Neural cell (in vitro differentiated cells): ENCODE results near the gene TRAPPC2L. TPM values are rescaled to one million over a fixed set of nuclear protein-coding genes. Genes with fewer than 3 reads are reported as not detected.

ENCODE experiments used
- H2AFZ ChIP-seq: fragments of 200-600, 300-800 bp; sonication (generic), shearing (Covaris generic); 2 replicates; pipeline ENCODE4 v1.6.0; 2014; ENCODE audit warnings: low read depth, mild to moderate bottlenecking, antibody characterized with exemption, low read length, moderate library complexity
- H3F3A ChIP-seq: fragments of 200-600 bp; shearing (Covaris generic); 2 replicates; pipeline ENCODE4 v1.6.1; 2016; ENCODE audit warnings: mild to moderate bottlenecking, moderate library complexity, mixed read lengths, antibody characterized with exemption, low read length; ENCODE audit not compliant: insufficient read depth, poor library complexity, severe bottlenecking
- H3K27ac ChIP-seq: fragments of 200-600, 300-800 bp; sonication (generic), shearing (Covaris generic); 2 replicates; pipeline ENCODE4 v1.5.1; 2014; ENCODE audit warnings: mild to moderate bottlenecking, low read length, moderate library complexity
- H3K27me3 ChIP-seq: fragments of 300-800, 200-600 bp; sonication (generic), shearing (Covaris generic); 2 replicates; pipeline ENCODE4 v1.6.0; 2014; ENCODE audit warnings: mild to moderate bottlenecking, low read depth, low read length, moderate library complexity; ENCODE audit not compliant: insufficient read depth
- H3K36me3 ChIP-seq: fragments of 300-800, 200-600 bp; sonication (generic), shearing (Covaris generic); 2 replicates; pipeline ENCODE4 v1.5.1; 2014; ENCODE audit warnings: mild to moderate bottlenecking, antibody characterized with exemption, low read length, moderate library complexity; ENCODE audit not compliant: insufficient read depth
- H3K4me2 ChIP-seq: fragments of 300-800, 200-600 bp; sonication (generic), shearing (Covaris generic); 2 replicates; pipeline ENCODE4 v1.6.0; 2014; ENCODE audit warnings: mild to moderate bottlenecking, low read length
- H3K4me3 ChIP-seq: fragments of 300-800, 200-600 bp; sonication (generic), shearing (Covaris generic); 2 replicates; pipeline ENCODE4 v1.5.1; 2014; ENCODE audit warnings: mild to moderate bottlenecking, low read length, moderate library complexity
- H3K79me2 ChIP-seq: fragments of 200-600 bp; shearing (Covaris generic); replicated peaks from 2 replicates; pipeline ENCODE4 v1.6.0; 2014; ENCODE audit warnings: mild to moderate bottlenecking, low read length, moderate library complexity; ENCODE audit not compliant: insufficient read depth
- H3K9ac ChIP-seq: fragments of 300-800, 200-600 bp; sonication (generic), shearing (Covaris generic); 2 replicates; pipeline ENCODE4 v1.6.1; 2016; ENCODE audit warnings: mild to moderate bottlenecking, low read length, mixed read lengths
- H3K9me2 ChIP-seq: fragments of 200-600 bp; shearing (Covaris generic); 2 replicates; pipeline ENCODE4 v1.6.1; 2016; ENCODE audit warnings: mild to moderate bottlenecking, low read length, mixed read lengths; ENCODE audit not compliant: insufficient read depth
- H3K9me3 ChIP-seq: fragments of 200-600, 300-800 bp; sonication (generic), shearing (Covaris generic); 2 replicates; pipeline ENCODE4 v1.6.1; 2016; ENCODE audit warnings: mild to moderate bottlenecking, mixed run types, low read length, moderate library complexity, mixed read lengths
- H4K20me1 ChIP-seq: fragments of 200-600 bp; shearing (Covaris generic); 2 replicates; pipeline ENCODE4 v1.6.1; 2016; ENCODE audit warnings: mild to moderate bottlenecking, mixed run types; ENCODE audit not compliant: insufficient read depth
- CTCF ChIP-seq: fragments of 450-650 bp; IDR thresholded peaks from 2 replicates; pipeline ENCODE4 v1.5.1; 2014; ENCODE audit warnings: antibody characterized with exemption, mild to moderate bottlenecking, moderate library complexity; ENCODE audit not compliant: poor library complexity, severe bottlenecking
- EP300 ChIP-seq: fragments of 450-650 bp; conservative IDR thresholded peaks from 2 replicates; pipeline ENCODE4 v1.6.1; 2014; ENCODE audit warnings: antibody characterized with exemption, mild to moderate bottlenecking, moderate library complexity; ENCODE audit not compliant: poor library complexity, severe bottlenecking
- EZH2 ChIP-seq: fragments of 200-600, 300-800 bp; shearing (Covaris generic), sonication (generic); IDR thresholded peaks from 2 replicates; pipeline ENCODE4 v1.6.1; 2014; ENCODE audit warnings: antibody characterized with exemption, low read length, borderline replicate concordance, mild to moderate bottlenecking; ENCODE audit not compliant: insufficient read depth, poor library complexity, severe bottlenecking
- MXI1 ChIP-seq: fragments of 450-650 bp; conservative IDR thresholded peaks from 2 replicates; pipeline ENCODE4 v1.6.1; 2014; ENCODE audit warnings: antibody characterized with exemption, mild to moderate bottlenecking; ENCODE audit not compliant: poor library complexity, severe bottlenecking
- POLR2AphosphoS5 ChIP-seq: IDR thresholded peaks from 2 replicates; pipeline ENCODE4 v1.6.1; 2012
- RAD21 ChIP-seq: fragments of 450-650 bp; conservative IDR thresholded peaks from 2 replicates; pipeline ENCODE4 v1.6.1; 2014; ENCODE audit warnings: antibody characterized with exemption, mild to moderate bottlenecking, moderate library complexity
- REST ChIP-seq: IDR thresholded peaks from 2 replicates; pipeline ENCODE4 v1.6.1; 2012; ENCODE audit warnings: borderline replicate concordance
- SMC3 ChIP-seq: fragments of 450-650 bp; conservative IDR thresholded peaks from 2 replicates; pipeline ENCODE4 v1.6.1; 2014; ENCODE audit warnings: antibody characterized with exemption, mild to moderate bottlenecking, moderate library complexity; ENCODE audit not compliant: poor library complexity
- TAF1 ChIP-seq: IDR thresholded peaks from 2 replicates; pipeline ENCODE4 v1.6.1; 2012; ENCODE audit warnings: low read depth
- polyA plus RNA-seq: library from polyadenylated mRNA; depleted of rRNA; stranded (reverse); fragments of >200 nt; gene quantifications from 2 replicates; pipeline ENCODE4 v1.2.3, GENCODE V29; 2014

Gene TRAPPC2L
- polyA plus RNA-seq, 1 donor from 2014 or later = 70.2 TPM

GRCh38 chr16:88844419-88845036 lies 12.4 kb upstream of the TRAPPC2L start:
- no peak for TF ChIP-seq POLR2AphosphoS5
- no peak for TF ChIP-seq REST
- no peak for TF ChIP-seq RAD21
- no peak for TF ChIP-seq EP300
- no peak for TF ChIP-seq EZH2
- TF ChIP-seq MXI1 = no peak
- TF ChIP-seq TAF1 = no peak
- no peak for TF ChIP-seq CTCF
- no peak for TF ChIP-seq SMC3
- Histone ChIP-seq H3K27me3 (no peaks in the 10 kb centered on the region), H3K79me2 (no peaks in the 10 kb centered on the region), H3K27ac (no peak overlapping the region), H4K20me1 (no peaks in the 10 kb centered on the region), H3K4me2 (no peak overlapping the region), H3F3A (no peaks in the 10 kb centered on the region), H2AFZ (no peak overlapping the region), H3K36me3 (no peaks in the 10 kb centered on the region), H3K9me2 (no peaks in the 10 kb centered on the region), H3K9ac (no peak overlapping the region), H3K9me3 (no peaks in the 10 kb centered on the region), H3K4me3 (no peak overlapping the region)

GRCh38 chr16:88846088-88846487 lies 10.8 kb upstream of the TRAPPC2L start:
- H3K27ac ChIP-seq = no peak overlapping the region

More at GRCh38 chr16:88846088-88846487, 10.8 kb upstream of the TRAPPC2L start:
- no peak overlapping the region for H3K4me2 ChIP-seq
- H3K27me3 ChIP-seq = no peaks in the 10 kb centered on the region
- H3K9me2 ChIP-seq = no peaks in the 10 kb centered on the region
- H4K20me1 ChIP-seq = no peaks in the 10 kb centered on the region
- no peak overlapping the region for H3K9ac ChIP-seq
- H2AFZ ChIP-seq = no peak overlapping the region
- H3K4me3 ChIP-seq = no peak overlapping the region
- no peaks in the 10 kb centered on the region for H3K9me3 ChIP-seq
- no peak for TF ChIP-seq POLR2AphosphoS5
- TF ChIP-seq SMC3 = no peak
- no peak for TF ChIP-seq CTCF
- TF ChIP-seq RAD21 = no peak
- no peak for TF ChIP-seq MXI1
- TF ChIP-seq EZH2 = no peak
- no peak for TF ChIP-seq EP300
- TF ChIP-seq REST = no peak
- TF ChIP-seq TAF1 = no peak
- H3K36me3 ChIP-seq = no peaks in the 10 kb centered on the region
- no peaks in the 10 kb centered on the region for H3F3A ChIP-seq
- H3K79me2 ChIP-seq = no peaks in the 10 kb centered on the region
